ENCODE data around the gene EDARADD. TPM values are rescaled to one million over a fixed set of nuclear protein-coding genes. Genes with fewer than 3 reads are reported as not detected.

Gene EDARADD
- total and polyA plus RNA-seq, 2 of the 13 experiments (the other 11 are each of a cell fraction or from before 2014, with no cell fraction given), result 0.03 TPM; not detected in 1

- TF ChIP-seq FUBP1 (CRISPR knock-in tag; IDR thresholded peaks at IDR 0.05; ENCODE audit: borderline replicate concordance), result no peak
- TF ChIP-seq TRIM22 (IDR thresholded peaks at IDR 0.05), result no peak
- no peak for TF ChIP-seq KLF9 (CRISPR knock-in tag; IDR thresholded peaks at IDR 0.05; ENCODE audit: low read depth)
- peak; percentile 79 for TF ChIP-seq ZSCAN31 (CRISPR knock-in tag; IDR thresholded peaks at IDR 0.05; ENCODE audit: low read depth)
- no peak for TF ChIP-seq ARNT2 (CRISPR knock-in tag; IDR thresholded peaks at IDR 0.05; ENCODE audit: low read depth)
- TF ChIP-seq ELF1 (CRISPR knock-in tag; IDR thresholded peaks at IDR 0.05), result peak; percentile 74; the same call in 1 of the 2 replicates
- peak; percentile 26 for TF ChIP-seq ZNF883 (CRISPR knock-in tag; IDR thresholded peaks at IDR 0.05; ENCODE audit: not compliant biosample characterization)
- no peak for TF ChIP-seq MEIS1 (CRISPR knock-in tag; IDR thresholded peaks at IDR 0.05; ENCODE audit: borderline replicate concordance)
- TF ChIP-seq ZNF121 (CRISPR knock-in tag; IDR thresholded peaks at IDR 0.05), result no peak
- no peak for TF ChIP-seq AKNA (CRISPR knock-in tag; IDR thresholded peaks at IDR 0.05; ENCODE audit: borderline replicate concordance)
- no peak for TF ChIP-seq ZNF17 (CRISPR knock-in tag; IDR thresholded peaks at IDR 0.05)
- TF ChIP-seq EZH2 (conservative IDR thresholded peaks at IDR 0.05; ENCODE audit: low read depth, low read length), result no peak
- TF ChIP-seq FOXM1 (CRISPR knock-in tag; IDR thresholded peaks at IDR 0.05), result no peak
- no peak for TF ChIP-seq KDM5A (IDR thresholded peaks at IDR 0.05; ENCODE audit: borderline replicate concordance, low read length)
- TF ChIP-seq SETDB1 (CRISPR knock-in tag; IDR thresholded peaks at IDR 0.05; ENCODE audit: borderline replicate concordance), result no peak
- peak; percentile 70 for TF ChIP-seq MAX (IDR thresholded peaks at IDR 0.05)
- TF ChIP-seq CERS6 (CRISPR knock-in tag; IDR thresholded peaks at IDR 0.05), result no peak
Observed at GRCh38 chr1:236502972-236503639, 109.0 kb downstream of the EDARADD start (continued).

All from HepG2 (cell line).